MV-4-11 (cell line): ENCODE results near the gene SNUPN.

Source experiments
- DNase-seq: peaks from one replicate; lab custom pipeline; 2025; lab: John Stamatoyannopoulos, UW

SNUPN gene

DNA sequence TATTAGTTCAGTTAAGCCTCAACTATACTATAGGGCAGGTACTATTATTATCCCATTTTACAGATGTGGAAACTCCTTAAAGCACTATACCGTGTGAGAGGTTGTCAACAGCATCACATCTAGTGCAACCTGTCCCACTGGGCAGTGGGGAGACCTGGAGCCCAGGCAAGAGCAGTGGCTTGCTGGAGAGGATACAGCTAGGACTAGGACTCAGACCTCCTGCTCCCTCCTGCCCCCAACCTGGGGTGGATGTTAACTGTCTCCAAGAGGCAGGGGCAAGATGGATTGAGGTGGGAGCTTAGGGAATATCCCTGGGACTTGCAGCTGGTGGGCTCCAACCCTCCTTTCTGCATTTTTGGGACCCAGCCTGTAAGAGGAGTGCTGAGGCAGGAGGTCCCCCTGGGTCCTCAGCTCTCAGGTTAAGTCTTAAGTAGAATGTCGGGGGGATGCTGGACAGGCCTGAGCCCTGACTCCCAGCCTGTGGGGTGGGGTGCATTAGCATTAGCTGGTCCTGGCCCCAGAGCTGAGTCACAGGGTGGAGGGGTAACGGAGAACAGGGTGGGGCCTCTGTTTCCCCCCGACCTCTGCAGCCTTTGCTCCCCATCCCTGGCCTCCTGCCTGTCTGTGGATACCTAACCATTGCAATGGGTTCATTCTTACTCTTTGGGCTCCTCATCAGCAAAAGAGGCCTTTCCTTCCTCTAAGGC is 28.8 kb upstream of the SNUPN start:
- no peak for DNase-seq

DNA sequence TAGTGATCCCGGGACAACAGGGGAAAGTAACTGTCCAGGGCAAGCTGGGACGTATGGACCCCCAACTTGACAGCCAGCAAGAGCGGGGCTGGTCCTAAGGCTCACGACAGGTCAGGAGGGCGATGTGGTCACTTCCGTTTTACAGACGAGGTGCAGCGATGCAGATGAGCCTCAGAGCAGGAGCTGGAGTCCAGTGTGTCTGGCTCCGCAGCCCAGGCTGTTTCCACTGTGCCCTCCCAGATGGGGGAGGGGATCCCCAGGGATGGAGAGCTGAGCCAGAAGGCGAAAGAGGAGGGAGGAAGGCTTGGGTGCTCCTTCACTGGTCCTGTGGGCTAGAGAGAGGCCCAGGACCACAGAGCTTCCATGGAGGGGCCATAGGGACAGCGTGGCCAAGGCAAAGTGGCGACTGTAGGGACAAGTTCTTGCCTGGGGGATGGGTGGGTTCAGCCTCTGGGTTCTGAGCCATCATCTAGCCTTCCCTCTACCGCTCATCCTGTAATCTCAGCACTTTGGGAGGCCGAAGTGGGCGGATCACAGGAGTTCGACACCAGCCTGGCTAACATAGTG is 27.9 kb upstream of the SNUPN start:
- DNase-seq: no peak

DNA sequence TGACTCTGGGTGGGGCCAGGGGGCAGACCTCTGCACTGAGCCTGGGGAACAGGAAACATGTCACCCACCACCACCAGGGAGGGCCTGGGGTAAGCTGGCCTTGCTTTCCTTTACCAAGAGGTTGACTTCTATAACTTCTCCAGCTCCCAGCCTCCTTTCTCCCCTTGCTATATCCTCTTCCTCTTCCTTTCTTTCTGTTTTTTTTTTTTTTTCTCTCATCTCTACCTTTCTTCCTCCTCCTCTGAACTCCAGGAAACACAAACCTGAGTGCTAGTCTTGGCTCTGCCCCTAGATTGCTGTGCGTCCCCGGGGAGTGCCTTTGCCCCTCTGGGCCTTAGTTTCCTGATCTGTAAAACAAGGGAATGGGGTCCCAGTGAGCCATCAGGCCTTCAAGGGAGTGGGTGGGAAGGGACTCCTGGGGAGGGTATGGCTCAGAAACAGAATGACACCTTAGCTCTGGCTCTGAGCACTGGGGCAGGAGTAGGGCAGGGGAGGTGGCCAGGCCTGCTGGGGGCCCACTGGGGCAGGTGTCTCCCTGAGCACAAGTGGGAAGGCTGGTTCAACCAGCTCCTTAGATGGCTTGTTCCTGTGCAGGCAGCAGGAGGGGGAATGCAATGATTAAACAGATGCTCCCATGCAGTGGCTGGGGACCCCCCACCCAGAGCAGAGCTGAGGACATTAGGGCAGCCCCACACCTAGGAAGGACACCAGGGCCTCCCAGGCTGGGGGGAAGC is 26.5 kb upstream of the SNUPN start:
- no peak for DNase-seq

DNA sequence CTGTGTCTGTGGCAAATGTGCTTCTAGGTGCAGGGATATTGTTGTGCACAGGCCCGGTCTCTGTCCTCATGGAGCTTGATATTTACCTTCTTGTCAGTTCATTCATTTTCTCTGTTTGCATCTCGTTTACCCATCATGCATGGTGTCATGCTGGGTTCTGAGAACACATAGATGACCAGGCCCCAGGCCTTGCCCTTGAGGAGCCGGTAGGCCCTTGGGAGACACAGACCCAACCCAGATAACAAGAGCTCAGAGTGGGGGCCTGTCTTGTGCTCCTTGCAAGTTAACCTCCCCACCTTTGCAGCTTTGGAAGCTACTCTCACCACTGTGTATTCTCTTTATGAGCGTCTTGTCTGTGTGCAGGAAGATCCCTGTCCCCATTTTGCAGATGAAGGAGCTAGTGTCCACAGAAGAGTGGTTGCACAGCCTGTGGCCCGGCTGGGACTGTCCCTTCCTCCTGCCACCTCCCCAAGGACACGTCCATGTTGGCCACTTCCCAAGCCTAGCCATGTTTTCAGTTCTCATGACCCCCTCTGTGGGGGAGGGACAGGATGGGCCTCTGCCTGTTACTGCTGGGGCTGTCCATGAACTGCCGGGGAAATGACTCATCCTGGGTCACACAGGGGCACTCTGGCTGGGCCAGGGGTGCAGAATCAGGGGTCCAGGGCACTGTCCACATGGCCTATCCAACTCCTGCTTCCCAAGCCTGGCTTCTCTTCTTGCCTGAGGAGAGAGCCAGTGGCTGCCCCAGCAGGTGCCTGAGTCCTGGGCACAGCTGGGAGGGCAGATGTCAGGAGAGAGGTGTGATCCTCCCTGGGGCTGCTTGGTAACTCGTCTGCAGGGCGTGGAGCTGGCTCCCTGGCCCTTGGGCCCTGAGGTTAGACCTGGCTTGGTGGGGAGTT is 25.6 kb upstream of the SNUPN start:
- DNase-seq: peak; percentile 34

DNA sequence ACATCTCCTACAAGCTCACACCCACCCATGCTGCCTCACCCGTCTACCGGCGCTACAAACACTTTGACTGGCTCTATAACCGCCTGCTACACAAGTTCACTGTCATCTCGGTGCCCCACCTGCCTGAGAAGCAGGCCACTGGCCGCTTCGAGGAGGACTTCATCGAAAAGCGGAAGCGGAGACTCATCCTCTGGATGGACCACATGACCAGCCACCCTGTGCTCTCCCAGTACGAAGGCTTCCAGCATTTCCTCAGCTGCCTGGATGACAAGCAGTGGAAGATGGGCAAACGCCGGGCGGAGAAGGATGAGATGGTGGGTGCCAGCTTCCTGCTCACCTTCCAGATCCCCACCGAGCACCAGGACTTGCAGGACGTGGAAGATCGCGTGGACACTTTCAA is 24.3 kb upstream of the SNUPN start:
- no peak for DNase-seq

DNA sequence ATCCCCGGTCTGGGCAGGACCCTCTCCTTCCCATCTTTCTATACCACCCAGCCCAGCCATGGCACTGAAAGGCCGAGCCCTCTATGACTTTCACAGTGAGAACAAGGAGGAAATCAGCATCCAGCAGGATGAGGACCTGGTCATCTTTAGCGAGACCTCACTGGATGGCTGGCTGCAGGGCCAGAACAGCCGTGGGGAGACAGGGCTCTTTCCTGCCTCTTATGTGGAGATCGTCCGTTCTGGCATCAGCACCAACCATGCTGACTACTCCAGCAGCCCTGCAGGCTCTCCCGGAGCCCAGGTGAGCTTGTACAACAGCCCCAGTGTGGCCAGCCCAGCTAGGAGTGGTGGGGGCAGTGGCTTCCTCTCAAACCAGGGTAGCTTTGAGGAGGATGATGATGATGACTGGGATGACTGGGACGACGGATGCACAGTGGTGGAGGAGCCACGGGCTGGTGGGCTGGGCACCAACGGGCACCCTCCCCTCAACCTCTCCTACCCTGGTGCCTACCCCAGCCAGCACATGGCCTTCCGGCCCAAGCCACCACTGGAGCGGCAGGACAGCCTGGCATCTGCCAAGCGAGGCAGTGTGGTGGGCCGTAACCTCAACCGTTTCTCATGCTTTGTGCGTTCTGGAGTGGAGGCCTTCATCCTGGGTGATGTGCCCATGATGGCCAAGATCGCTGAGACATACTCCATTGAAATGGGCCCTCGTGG is 23.7 kb upstream of the SNUPN start:
- no peak for DNase-seq

DNA sequence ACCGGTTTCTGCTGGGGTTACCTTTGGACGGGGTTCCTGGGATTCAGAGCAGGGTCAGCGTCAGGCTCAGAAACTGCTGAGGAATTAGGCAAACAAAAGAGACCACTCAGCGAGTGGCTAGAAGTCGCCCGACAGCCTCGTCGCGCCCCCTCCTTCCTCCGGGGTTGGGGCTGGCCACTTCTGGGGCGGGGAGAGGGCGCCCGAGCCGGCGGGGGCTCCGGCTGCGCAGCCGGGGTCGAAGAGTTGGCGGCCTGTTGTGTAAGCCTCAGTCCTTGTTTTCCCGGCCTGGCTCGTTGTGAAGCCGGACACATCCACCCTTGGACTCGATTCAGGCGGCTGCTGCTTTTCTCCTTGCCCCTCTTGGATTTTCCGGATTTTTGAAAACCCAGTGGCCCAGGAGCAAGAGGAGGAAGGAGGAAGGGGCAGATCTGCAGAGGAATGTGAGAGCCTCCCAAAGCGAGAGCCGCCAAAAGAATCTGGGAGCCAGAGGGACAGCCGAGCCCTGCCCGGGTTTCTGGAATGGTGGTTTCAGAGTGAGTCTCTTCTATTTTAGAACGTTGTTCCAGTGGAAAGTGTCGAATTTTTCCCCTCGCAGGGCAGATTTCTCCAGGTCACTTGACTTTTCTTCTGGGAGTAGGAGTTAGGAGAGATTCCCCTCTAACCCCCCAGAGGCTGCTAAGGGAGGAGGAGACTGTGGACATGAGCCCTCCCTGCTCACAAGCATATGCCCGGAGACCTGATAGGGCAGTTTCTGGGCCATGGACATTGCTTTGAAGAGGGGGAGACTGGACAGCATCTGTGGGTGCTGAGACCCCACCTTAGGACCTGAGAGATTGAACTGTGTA is 22.9 kb upstream of the SNUPN start:
- DNase-seq: no peak

DNA sequence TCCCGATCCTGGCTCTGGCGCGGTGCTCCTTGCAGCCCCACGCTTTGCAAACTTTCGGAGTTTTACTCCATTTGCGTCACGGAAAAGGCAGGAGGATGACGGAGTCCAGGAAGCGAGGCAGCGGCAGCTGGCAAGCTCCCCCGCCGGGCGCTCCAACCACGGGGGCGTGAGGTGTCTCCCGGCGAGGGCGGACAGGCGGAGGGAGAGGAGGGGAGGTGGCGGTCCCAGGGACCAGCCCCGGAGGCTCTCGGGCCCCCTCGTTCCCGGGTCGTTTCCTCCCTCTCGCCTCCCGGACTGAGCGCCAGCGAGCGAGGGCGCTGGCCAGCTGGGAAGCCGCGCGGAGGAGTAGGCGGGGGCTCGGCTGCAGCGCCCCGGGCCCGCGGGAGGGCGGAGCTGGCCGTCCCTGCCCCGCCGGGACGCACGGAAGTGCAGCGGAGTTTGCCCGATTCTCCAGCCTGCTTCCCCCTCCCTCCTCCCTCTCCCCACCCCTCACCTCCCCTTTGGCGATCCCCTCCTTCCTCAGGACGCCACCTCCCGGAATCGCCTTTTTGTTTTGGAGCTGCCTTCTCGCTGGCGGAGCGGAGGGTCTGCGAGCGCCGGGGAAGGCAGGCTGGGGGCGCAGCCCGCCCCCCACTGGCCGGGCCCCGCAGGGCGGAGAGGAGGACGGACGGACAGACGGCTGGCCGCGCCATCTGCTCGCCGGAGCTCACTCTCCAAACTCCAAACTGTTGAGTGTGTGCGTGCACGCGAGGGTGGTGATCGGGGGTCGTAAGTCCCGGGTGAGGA is 22.0 kb upstream of the SNUPN start, which contains the start of gene SNX33:
Gene SNX33 (plus strand): TSS at position 543 of the 786 bp plus-strand sequence. CDS start 1,191 bp downstream, outside the sequence.
- peak; percentile 47 for DNase-seq

DNA sequence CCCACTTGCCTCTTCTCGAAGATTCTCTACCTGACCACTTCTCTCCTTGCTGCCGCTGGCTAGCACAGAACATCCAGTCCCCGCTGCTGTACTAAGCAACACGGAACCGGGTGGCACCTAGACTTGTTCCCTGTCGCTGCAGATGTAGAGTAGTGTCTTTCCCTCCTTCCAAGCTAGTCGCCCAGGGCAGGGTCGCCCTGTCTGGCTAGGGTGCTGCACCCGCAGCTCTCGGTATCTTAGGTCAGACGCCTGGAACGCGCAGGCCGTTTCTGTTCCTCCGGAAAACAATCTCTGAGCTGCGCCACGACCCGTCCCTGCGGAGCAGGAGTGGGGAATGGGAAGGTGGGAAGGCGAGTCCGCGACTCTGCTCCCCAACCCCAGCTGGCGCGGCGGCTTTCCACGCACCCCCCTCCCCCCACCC is 21.4 kb upstream of the SNUPN start:
- DNase-seq: no peak

DNA sequence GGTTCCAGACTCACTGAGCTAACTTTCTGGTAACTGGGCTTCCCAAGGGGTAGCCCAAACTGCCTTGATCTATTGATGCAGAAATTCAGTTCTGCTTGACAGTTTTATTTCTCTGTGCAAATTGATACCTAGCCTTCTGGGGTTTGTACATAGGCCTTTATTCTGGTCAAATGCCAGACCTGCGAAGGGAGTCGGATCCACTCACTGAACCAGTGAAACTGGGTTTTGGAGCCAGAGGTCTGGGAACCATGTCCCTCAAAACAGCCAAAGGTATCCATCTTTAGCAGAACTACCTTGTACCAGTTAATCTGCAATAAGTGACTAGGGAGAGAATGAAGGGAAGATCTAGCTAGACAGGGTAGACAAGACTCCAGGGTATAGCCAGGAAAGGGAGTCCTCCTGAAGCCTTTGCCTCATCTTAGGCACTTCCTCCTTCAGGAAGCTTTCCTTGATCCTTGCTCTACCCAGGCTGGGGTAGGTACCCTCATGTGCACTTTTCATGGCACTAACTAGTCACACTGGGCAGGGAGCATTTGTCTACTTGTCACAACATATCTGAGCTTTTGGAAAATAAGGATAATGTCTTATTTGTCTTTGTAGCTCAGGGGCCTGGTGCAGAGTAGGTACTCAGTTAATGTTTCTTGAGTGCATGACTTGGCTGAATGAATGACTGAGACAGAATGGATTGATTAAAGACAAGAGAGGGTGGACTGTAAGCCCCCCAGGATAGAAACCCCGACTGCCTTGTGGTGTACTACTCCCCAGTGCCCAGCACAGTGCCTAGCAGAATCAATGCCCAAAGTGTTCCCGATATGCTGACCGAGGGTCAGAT is 20.8 kb upstream of the SNUPN start:
- no peak for DNase-seq

DNA sequence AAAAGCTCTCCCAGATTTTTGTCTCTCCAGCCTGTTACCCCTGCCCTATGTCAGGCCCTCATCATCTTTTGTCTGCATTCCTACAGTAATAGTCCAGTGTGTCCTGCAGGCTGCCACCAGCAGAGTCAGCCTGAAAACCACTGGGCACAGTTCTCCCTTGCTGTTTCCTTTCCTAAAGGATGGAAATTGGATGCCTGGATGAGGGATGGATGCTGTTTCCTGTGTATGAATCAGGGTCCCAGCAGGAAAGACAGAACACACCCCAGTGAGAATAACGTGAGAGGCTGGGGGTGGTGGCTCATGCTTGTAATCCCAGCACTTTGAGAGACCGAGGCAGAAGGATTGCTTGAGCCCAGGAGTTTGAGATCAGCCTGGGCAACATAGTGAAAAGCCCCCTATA is 18.9 kb upstream of the SNUPN start:
- DNase-seq: no peak

DNA sequence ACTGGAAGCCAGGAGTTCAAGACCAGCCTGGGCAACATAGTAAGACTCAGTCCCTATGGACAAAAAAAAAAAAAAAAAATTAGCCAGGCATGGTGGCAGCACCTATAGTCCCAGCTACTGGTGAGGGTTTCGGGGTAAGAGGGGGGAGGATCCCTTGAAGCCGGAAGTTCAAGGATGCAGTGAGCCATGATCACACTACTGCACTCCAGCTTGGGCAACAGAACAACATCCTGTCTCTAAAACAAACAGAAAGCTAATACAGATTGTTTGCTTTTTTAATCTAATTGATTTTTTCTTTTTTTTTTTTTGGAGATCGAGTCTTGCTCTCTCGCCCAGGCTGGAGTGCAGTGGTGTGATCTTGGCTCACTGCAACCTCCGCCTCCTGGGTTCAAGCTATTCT is 16.1 kb upstream of the SNUPN start:
- DNase-seq: no peak

DNA sequence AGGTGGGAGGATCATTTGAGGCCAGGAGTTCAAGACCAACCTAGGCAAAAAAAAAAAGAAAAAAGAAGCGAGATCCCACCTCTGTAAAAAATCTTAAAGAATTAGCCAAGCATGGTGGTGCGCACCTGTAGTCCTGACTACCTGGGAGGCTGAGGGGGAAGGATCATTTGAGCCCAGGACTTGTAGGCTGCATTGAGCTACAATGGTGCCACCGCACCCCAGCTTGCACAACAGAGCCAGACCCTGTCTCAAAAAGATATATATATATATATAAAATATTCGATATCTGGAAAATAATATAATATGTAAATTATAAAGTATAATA is 15.6 kb upstream of the SNUPN start:
- no peak for DNase-seq

DNA sequence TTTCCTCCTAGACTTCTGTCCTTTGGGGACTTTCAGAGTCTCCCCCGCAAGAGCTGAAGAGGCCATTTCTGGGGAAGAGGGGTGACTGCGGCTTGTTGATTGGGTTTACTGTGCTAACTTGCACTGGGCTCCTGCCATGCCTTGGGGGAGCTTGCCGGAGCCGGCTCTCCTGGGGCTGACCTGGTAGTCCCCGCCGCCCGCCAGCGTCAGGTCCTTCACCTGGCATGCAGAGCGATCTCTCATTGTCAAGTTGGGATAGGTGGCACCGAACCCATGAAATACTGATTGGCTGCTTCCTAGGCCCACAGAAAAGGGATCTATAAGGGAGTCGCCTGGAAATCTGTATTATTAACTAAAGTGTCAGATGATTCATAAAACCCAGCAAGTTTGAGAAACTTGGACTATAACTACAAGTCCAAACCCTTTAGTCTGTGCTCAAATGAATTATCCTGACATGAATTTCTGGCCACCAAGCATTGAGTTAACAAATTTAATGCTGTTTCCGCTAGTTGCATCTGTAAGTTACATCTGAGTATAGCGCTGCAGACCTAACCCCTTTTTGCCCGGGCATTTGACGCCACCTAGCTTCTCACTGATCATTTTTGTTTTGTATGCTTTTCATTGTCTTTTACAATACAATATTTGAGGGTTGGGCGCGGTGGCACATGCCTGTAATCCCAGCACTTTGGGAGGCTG is 15.1 kb upstream of the SNUPN start:
- peak; percentile 74 for DNase-seq

DNA sequence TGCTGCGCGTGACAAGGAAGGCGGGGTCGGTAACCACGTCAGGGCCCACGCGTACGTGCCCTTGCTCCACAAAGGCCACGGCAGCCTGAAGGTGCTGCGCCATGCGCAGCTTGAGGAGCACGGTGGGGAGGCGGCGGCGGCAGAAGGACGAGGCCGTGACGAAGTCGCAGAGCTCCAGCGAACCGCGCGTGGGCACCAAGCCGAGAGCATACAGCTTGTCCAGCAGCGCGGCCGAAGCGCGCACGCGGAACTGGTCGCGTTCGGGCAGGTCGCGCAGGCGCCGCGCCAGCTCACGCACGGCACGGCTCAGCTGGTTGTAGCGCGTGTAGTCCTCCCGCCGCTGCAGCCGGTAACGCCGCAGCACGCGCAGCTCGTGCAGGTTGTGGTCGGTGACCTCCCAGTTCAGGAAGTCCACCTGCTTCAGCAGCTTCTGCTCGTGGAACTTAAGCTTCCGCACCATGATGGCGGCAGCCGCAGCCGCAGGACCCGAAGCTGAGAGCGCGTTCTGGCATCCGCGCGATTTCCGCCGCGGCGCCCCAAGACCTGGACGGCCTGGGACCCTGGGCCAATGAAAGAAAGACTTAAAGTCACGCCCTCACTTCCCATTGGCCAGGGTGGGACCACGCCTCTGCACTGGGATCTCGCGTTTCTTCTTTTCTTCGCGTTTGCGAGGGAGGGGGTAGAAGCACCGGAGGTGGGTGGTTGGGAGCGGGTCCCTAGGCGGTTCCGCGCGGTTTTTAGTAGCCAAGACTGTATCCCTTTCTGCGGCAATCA is 14.4 kb upstream of the SNUPN start, which contains the start of gene IMP3:
Gene IMP3 (minus strand): TSS at position 516 of the 774 bp plus-strand sequence. CDS start 56 bp downstream, at position 460.
- DNase-seq: peak; percentile 97

DNA sequence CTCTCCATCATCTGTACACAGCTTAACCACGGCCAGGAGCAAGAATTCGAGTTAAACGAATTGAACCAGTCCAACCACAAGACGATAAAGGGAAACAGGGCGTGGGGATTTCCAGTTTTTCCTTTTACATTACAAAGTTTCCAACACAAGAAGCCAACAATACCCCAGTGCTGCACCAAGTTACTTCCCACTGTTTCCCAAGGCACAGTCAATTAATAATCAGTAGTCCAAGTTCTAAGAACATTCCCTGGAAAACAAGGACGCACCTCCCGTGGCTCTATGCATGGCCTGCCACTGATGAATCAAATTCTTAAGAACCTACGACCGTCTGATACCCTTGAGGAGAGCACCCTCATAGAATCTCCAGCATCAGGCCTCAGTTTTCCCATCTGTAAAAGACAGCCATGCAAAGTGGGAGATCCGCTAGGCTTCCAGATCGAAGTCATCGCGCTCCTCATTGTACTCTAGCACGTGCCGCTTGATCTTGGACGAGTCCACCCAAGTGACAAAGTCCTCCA is 13.7 kb upstream of the SNUPN start:
- no peak for DNase-seq
